GM18499 (cell line): ENCODE results near the gene P2RX7.

Source experiments
- ATAC-seq: cut with Tn5 transposase; IDR thresholded peaks from one replicate; pipeline ENCODE4 v1.9.1; 2021; ENCODE audit warnings: moderate number of reproducible peaks; ENCODE audit not compliant: insufficient read depth, unreplicated experiment

The P2RX7 gene

GRCh38 chr12:121132601-121133481, at the start of gene P2RX7:
Gene P2RX7, plus strand, starts transcription at chr12:121132876. Its CDS starts 95 bp downstream, at chr12:121132971.
- no peak for ATAC-seq

- ATAC-seq = no peak
Measured at GRCh38 chr12:121084229-121084628, 48.4 kb upstream of the P2RX7 start.

DNA sequence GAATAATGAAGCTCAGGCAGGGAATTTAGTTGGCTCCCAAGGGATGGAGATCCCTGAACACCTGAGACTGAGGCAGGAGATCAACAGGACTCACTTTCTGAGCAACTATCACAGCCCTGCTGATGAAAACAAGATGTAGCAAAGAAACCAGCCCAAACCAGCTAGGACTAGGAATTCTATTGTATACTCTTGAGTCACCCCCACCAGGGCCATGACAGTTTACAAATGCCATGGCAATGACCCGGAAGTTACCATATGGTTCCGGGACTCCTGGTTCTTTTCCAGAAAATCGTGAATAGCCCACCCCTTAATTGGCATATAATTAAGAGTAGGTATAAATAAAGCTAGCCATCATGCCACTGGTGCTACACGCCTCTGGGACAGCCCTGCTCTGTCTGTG, 47.6 kb upstream of the P2RX7 start:
- ATAC-seq = no peak

DNA sequence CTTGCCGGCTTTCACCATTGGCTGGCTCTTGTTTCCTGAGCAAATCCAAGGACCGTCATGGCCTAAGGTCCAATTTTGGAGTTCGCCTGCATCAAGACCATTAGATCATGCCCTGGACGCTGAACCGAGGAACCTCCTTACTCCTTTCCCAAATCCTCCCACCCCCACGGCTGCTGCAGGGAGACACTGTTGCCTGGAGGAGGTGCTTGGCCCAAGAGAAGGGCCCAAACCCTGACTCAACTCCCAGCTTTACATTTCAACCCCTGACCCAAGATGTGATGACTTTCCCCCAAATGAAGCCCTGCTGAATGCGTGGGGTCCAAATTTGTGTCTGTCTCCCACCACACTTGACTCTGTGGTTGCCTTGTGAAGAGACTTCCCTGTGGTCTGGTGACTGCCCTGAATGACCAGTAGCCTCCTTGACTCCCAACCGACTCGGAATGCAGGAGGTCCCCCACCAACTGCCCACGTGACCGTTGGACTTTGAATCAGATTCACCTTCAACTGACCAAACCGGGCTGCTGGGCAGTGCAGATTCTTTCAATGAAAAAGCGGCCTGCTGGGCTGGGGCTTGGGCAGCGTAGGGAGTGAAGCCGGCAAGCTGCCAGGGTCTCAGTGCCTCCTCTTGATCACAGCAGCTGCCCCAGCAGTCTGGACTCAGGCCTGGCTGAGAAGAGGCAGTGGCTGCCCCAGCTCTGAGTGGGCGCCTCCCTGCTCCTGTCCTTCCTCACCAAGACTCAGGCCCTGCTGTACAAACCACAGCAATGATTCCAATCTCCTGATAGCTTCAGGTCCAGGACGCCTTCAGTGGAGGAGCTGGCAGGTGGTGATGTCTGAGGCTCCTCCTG, 46.9 kb upstream of the P2RX7 start:
- ATAC-seq = no peak

DNA sequence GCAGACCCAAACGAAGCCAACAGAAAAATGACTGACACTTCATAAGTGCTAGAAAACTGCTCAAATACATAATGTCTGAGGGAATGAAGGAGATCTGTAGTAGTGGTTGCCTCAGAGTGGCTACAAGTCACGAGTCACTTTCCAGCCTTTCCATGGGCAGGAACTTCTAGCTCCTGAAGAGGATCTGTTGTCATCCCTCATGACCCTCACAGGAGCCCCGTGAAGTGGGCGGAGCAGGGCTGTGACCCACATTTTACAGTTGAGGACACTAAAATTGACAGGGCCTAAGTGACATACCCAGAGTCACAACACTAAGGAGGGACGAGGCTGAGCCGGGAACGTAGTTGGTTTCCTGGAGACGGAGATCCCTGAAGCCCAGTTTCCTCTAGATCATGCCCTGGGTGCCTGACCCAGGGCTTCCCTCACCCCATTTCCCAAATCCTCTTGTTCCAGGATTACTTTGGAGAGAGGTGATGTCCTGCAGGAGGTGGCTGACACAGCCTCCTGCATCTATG, 45.8 kb upstream of the P2RX7 start:
- no peak for ATAC-seq

- ATAC-seq = no peak
Measured at GRCh38 chr12:121087467-121088194, 45.0 kb upstream of the P2RX7 start.

DNA sequence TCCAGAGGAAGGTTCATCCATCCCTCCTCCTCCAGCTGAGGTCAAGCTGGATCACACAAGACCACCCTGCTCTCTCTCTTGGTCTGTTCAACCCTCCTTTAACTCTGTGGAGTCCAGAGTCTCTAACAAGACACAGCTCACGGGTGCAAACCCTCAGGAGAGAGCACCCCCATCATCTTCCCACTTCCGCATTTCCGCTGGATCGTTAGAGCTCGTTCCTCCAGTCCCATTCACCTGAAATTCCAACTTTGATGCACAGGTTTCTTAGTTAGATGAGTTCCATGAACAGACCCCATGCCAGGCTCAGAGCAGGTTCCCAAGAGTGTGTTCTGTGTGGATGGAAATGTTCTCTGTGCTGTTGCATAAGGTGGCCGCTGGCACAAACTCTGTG, 44.5 kb upstream of the P2RX7 start:
- no peak for ATAC-seq

GRCh38 chr12:121089031-121089812, 43.5 kb upstream of the P2RX7 start:
- ATAC-seq = no peak

DNA sequence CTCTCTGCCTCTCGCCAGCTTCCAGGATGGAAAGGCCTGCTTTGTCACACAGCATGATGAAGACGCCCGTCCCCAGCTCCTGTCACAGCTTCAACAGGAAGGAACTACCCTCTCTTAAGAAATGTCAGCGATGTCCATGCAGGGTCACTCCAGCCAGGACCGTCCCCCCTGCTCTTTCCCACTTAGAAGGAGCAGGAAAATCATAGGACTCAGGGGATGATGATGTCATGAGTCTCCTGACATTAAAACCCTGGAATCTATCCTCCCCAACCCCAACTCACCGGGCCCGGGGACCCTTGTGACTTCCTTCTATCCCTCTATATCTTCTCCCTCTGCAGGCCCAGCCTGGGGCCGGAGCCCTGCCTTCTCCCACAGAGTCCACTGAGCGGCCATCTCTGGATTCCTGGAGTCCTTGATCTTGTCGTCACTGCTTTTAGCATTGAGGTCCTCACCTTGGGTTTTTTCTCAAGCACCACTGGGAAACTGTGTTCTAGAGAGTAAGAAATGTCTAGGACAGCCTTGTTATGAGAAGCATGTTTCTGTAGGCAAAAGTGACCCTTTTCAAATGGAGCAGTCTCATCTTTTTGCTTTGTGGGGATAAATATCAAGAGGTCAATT, 42.8 kb upstream of the P2RX7 start:
- ATAC-seq = no peak

- no peak for ATAC-seq
Measured at GRCh38 chr12:121090586-121091514, 41.8 kb upstream of the P2RX7 start.

DNA sequence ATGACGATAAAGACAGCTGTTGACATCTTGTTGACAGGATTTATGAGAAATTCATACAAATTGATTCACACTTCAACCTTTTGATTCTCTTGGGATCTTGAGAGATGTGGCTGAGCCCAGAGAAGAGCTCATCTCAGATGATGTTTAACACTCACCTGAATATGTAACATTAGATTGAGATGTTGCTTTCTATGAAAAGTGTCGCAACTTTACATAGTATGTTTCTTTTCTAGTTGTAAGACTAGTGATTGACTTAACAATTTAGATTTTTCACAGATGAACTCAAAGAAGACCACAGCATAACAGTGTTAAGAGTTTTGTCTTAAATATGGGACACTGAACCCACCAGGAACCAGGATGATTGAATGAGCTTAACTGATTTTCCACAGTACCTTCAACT, 40.6 kb upstream of the P2RX7 start:
- ATAC-seq = no peak

DNA sequence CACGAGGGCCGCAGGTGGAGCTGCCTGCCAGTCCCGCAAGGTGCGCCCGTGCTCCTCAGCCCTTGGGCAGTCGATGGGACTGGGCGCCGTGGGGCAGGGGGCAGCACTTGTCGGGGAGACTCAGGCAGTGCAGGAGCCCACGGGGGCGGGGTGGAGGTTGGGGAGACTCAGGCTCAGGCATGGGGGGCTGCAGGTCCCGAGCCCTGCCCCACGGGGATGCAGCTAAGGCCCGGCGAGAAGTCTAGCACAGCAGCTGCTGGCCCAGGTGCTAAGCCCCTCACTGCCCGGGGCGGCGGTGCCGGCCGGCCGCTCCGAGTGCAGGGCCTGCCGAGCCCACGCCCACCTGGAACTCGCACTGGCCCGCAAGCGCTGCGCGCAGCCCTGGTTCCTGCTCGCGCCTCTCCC, 39.2 kb upstream of the P2RX7 start:
- no peak for ATAC-seq

GRCh38 chr12:121095544-121096198, 37.0 kb upstream of the P2RX7 start:
- ATAC-seq = no peak

DNA sequence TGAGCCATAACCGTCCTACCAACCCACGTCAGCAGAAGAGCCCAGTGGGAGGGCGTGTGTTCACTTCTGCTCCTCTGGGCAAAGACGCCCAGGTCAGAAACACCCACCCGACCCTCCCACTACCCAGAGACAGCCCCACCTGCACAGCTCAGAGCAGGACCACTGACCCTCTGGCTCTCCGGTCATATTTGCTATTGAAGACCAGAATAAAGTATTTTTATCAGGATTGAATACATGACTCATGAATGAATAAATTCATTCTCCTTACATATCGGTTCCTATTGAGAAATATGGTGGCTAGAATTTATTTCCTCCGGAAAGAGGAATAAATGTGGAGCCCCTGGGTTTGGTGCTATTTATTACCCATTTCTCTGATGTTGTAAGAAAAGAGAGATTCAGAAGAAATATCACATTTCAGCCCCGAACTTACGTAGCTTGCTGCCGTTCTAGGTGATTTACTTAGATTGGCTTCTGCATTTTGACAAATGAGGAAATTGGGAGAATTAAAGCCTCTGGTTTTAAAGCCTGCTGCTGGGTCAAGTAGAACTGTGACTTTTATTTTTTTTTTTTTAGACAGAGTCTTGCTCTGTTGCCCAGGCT, 36.4 kb upstream of the P2RX7 start:
- no peak for ATAC-seq

DNA sequence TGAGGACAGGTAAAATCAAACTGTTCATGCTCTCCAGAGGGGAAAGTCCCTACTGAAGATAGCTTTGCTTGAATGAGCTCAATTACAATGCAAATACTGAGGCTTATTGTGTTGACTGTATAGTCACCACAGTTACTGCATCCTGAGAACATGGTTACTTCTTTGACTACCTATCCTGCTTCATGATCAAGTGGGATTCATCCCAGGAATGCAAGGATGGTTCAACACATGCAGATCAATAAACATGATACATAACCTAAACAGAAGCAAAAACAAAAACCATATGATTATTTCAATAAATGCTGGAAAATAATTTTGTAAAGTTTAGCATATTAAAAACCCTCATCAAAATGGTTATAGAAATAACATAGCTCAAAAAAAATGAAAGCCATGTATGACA, 32.9 kb upstream of the P2RX7 start:
- ATAC-seq = no peak

GRCh38 chr12:121102307-121102706, 30.4 kb upstream of the P2RX7 start:
- no peak for ATAC-seq

DNA sequence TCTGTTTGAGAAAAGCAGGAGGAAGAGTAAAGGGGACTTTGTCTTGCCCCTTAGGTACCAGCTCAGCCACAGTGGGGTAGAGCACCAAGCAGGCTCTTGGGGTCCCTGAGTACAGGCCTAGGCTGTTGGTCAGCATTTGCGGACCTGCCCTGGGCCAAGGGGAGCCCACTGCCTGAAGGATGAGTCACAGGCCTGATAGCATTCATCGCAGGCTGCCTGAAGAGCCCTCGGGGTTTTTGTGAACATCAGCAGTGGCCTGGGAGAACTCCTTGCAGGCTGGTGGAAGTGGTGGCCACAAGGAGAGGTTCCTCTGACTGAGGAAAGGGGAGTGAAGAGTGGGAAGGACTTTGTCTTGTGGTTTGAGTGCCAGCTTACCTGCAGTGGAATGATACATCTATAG, 25.0 kb upstream of the P2RX7 start:
- no peak for ATAC-seq
